GM21825 (cell line): ENCODE data around the gene ARAP1.

Experiments
- ATAC-seq: cut with Tn5 transposase; IDR thresholded peaks from one replicate; pipeline ENCODE4 v1.9.1; 2021; ENCODE audit warnings: mild to moderate bottlenecking, moderate library complexity; ENCODE audit not compliant: unreplicated experiment

ARAP1 gene

DNA sequence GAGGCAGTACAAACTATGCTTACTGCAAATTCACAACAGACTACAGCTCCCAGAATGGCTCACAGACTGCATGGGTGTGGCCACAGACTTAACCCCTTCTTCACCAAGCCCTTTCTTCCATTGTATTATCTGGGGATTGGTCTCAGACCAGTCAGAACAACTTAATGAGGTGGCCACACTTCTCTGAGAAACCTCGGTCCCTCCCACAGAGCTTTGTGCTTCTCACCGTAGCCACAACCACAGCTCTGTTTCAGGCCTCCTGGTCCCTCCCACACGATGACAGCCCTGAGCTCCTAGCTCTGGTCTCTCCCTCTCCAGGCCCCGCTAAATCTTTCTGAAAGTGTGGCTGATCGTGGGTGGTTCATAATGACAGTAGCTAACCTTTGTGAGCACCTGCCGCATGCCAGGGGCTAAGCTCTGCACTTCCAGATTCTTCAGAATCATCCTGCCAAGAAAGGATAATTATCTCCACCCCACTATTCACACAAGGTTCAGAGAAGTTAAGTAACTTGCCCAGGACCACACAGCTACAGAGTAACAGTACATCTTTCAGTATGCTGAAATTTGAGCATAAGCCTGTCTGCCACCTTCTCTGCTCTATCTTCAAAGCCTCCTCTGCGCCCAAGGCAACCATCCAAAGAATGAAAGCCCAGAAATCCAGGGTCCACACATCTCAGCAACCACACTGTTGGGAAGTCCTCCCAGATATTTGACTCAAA is 83.4 kb downstream of the ARAP1 start:
- ATAC-seq: peak; percentile 79

DNA sequence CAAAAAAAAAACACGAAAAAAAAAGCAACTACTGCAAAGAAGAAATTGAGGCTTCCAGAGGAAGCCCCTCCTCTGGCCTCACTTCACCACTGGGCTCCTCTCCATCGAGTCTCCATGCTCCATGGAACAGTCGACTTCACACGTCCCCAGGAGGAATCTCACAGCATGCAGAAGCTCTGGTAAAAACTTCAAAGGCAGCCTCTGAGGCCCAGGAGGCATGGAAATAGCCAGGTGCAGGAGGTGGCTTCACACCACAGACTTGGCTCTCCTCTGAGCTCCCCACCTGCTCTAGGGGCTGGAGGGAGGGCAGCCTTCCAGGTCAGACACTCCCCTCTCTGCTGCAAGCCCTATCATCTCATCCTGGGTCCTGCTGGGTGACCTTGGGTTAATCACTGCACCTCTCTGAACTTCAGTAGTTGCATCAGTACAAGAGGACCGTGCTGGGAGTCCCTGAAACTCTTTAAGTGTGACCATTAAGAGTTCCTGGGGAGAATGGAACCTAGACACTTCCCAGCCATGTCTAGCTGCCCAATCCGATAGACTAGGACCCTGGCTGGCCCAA is 86.2 kb downstream of the ARAP1 start:
- no peak for ATAC-seq

DNA sequence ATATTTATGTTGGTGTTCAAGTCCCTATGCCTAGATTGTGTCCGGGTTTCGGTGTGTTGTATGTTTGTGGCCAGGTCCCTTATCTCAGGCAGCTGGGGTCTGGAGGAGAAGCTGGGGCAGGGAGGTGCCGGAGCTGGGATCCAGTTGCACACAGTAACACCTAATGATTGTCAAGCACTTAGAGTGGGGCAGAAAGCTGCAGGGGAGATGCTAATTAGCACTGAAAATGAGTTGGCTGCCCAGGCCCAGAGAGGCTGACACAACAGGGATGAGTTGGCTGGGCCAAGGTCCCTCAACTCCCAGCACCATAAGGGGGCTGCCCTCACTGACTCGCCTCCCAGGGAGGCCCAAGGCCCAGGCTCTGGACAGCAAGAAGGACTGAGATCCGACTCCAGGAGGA is 90.2 kb downstream of the ARAP1 start:
- no peak for ATAC-seq

DNA sequence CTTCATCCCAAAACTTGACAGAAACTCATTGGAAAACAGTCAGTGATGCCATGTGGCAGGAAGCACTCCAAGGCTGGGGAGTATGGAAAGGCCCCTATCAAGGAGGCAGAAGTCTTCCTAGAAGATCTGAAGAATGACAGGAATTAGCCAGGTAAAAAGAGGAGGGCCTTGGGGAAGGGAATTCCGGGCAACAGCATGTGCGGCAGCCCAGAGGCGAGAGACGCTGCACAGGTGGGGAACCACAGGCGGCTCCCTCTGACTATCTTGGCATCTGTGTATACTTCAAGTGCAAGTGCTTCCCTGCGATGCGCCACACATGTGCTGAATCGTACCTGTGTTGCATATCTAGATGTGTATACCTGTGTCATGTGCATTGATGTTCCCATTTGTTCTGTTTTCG is 90.7 kb downstream of the ARAP1 start:
- ATAC-seq: no peak

DNA sequence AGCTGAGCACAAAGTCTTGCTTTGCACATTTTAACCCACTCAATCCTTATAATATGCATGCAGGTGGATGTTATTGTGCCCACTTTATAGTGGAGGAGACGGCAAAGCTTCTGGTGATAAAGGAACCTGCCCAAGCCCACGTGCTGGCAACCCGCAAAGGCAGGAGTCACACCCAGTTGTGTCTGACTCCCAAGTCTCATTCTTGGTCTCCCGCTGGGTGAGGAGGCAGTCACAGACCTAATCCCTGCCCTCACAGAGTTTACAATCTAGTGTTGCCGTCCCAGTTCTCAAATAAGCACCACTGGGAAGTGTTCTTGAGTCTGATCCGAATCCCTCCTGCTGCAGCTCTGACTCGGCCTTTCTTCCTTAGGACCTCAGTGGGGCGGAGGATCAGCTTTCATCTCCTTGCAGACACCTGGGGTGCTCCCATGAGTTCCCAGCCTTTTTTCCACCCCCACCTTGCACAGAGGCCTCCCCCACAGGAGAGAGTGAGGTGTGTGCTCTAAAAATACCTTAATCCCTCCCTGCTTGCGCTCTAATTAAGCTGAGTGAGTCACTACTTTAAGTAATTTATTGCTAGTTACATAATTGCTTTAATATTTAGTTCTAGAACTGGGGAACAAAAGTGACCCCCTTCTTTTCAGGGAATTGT is 93.1 kb downstream of the ARAP1 start:
- ATAC-seq: no peak

DNA sequence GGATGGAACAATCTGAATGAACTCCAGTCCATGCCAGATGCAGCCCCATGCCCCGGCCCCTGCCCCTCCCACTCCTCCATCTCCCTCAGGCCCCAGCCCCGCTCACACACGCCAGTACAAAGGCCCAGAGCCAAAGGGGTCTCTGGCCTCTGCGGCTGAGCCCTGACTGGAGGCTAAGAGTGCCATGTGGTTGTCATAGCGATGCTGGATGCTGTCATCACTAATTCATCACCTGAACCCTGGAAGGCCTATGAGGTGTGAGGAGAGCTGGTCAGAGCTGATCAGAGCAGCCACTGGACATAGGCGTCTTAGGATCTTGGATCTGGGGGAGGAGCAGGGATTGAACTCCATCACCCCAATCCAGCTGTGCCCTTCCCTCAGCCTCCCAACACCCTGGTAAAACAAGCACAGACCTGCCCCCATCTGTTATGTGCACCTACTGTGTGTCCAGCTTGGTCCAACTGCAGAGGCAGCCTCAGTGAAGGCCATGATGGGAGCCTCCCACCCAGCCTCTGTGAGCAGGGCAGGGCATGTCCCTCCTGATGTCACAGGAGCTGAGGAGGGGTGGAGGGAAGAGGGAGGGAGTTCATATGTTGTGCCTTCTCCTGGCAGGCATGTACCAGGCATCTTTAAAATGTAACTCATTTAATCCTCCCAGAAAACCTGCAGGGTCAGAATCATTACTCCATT is 94.7 kb downstream of the ARAP1 start:
- no peak for ATAC-seq

DNA sequence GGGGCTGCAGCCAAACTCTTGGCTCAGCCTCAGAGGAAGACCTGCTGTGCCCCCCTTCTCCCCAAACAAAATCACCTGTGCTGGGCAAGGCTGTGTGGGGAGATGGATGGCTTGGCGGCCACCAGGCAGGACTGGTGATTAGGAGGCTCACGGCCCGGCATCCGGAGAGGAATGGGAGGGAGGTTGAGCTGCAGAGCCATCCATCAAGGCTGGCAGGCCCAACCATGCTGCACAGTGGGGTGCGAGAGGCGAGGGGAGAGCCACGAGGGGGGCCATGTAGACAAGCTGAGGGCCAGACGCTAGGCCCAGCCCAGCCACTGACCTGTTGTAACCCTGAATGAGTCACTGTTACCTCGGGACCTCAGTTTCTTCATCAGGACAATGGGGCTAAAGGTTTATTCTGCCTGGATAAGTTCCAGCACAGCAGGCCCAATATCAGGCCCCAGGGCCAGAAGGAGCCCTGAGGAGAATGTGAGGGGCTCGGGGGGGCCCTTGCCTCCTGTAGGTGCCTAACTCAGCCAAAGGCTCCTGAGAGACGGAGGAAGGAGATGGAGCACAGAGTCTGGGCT is 96.2 kb downstream of the ARAP1 start:
- ATAC-seq: no peak

DNA sequence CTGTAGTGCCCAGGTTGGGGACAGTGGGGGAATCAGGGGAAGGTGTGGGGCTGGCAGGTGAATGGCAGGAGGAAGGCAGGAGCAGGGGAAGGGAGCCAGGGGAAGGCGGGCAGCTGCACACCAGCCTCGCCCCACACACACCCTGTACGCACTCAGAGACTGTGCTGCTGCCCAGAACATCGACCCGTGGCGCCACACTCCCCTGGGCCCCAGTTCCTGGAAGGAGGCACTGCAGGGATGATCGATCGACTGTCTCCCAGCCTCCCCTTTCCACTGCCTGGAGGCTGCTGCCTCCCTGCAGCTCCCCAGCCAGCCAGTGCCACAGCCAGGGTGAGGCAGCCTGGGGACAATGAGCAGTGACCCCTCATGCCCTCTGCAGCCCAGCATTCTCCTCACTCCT is 97.2 kb downstream of the ARAP1 start:
- ATAC-seq: no peak

DNA sequence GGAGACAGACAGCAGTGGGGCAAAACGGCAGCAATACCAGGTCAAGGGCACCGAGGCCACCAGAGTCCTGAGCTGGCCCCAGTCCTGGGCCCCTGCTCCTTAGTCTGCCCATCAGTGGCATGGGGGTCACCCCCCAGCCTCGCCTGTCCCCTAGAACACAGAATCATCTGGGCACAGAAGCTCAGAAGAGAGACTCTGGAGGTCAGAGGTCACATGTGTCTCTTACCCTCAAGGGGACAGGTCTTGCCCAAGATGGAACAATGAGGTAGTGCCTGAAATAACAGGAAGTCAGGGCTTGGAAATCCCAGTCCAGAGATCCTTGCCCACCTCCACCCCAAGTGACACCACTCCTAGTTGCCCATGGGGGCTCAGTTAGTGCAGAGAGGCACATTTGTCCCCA is 98.6 kb downstream of the ARAP1 start:
- ATAC-seq: no peak

DNA sequence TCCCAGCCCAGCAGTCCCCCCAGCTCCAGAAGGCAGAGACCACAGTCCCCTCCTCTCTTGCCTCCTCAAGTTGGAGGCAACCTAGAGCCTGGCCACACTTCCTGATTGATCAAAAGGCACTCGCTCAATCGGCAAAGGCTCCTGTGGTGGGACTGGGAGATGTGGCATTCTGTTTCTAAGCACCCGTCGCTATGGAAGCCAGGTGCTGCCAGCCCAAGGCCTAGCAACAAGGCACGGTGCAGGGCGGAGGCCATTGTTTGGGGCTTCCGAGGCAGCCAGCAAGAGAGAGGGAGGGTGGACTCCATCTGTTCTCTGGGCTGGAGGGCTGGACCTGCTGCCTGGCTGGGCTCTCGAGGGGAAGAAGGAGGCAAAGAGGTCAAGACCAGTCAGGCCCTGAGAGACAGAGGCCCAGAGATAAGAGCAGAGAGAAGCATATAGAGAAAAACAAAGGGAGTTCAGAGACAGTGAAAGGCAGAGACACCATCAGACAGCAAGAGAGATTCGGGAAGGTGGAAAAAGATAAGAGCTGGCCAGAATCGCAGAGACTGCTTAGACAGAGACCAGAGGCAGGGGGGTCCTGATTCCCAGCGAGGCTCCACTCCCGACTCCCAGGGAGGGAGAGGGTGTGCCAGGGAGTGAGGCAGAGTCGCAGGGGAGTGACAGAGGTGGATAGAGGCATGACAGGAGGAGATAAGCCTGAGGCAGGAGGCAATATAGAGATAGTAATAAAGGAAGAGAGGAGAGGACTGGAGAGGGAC is 99.2 kb downstream of the ARAP1 start:
- no peak for ATAC-seq

DNA sequence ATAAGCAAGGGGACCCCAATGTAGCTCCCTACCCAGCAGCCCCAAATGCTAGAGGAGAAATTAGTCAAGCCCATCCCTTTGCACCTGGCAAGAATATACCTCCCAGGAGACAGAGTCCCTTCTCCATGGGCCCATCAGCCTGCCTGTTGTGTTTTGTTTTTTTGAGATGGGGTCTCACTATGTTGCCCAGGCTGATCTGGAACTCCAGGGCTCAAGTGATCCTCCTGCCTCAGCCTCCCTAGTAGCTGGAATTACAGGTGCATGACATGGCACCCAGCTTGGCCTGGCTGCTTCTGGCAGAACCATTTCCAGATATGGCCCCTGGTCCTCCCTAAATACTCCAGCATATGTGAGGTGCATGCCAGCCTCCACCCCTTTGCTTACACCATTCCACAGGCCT is 100.1 kb downstream of the ARAP1 start:
- no peak for ATAC-seq

DNA sequence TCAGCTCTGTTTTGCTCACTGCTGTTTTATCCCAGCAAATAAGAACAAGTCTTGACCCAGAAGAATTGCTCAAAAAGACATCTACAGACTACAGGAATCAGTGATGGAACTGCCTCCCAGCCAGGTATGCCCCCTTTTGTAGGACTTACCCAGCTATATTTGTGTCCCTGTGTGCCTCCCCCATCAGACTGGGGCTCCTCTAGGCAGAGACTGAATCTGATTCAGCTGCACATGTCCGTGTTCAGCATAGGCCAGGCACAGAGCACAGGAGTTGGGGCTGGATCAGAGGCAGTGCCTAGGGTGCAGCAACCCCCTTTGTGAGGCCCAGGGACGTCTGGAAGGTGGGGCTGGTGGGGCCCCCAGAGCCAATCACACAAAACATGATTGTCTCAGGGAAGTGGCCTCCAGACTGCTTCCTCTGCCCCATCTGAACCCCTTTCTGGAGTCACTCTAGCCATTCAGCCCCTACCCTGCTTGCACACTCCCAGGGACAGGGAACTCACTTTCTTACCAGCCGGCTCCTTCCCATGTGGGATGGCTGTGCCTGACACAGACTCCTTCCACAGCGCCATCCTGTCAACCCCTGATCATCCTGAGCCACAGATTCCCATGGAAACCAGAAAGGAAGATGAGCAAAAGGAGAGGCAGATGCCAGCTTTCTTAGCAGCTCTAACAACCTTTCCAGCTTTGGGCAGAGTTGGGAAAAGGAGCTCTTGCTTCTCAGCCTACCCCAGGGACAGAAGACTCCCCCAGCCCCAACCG is 102.8 kb downstream of the ARAP1 start:
- no peak for ATAC-seq

DNA sequence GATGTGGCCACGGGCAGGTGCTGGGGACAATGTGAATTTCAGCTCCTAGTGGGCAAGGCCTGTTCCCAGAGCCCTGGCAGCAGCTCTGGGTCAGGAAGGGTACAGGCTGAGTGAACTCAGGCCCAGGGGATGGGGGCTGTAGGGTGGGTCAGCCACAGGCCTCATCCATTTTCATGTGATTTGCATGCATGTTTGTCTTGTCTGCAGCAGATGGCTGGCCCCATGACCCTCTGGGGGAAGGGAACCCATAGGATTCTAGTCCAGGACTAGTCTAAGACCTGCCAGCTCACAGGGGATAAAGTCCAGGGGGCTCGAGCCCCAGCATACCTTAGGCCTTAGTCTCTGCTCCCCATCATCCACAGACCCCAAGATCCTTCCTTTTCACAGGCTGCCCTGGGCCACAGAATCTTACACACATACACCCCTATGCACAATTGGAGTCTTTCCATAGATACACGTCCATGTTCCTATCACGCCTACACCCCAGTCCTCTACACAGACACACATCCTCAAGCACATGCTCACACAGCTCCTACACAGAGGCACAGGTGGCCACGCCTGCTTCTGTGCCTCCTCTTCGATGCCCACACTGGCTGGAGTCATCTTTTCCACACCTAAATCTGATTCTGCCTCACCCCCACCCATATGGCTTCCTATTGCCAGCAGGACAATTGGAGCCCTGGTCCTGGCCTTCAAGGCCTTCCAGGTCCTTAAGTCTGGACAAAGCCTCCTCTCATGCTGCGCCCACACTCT is 103.6 kb downstream of the ARAP1 start:
- ATAC-seq: no peak

DNA sequence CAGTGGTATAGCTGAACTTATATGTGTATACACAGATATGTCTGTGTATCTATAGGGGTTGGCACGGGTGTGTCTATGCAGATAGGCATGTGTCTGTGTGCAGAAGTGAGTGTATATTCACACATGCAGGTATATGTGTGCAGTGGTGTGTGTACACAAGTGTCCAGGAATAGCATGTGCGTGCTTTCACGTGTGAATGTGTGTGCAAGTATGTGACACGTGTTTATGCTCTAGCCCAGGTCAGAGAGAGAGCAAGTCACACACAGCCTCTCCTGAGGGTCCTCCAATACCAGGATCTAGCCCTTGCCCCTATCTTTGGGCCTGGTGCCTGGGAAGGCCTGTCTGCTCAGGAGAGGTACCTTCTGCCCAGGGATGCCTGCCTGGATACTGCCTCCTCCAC is 104.3 kb downstream of the ARAP1 start:
- ATAC-seq: no peak

DNA sequence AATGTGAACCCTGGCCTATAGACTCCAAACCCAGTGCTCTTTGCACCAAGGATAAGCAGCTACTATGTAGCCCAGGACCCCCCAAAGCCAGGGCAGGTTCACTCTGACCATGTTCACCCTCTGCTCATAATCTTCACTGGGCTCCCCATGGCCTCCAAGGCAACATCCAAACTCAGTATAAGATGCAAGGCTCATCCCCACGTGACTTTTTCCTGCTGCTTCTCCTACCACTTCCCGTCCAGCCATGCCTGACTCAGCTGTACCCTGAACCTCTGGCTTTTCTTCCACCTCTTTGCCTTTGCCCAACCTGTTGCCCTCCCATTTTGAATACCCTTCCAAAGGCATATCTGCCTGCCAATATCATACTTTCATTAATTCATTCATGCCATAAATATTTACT is 105.7 kb downstream of the ARAP1 start:
- no peak for ATAC-seq

DNA sequence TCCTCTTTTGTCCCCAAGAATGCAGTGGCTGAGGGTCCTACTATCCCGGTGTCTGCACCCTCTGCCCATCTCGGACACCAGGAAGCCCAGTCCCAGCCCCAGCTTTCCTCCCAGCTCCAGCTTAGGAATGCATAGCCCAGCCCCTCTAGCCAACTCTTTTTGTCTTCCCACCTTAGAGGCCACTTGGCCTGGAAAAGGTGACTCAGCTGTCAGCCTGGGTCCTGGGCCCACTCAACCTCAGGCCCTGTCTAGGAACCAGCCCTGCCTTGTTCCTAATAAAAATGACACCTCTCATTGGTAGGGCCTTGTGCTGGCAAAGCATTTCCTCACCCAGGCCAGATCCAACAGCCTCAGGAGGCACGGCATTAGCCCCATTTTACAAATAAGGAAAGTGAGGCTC is 106.2 kb downstream of the ARAP1 start:
- no peak for ATAC-seq

DNA sequence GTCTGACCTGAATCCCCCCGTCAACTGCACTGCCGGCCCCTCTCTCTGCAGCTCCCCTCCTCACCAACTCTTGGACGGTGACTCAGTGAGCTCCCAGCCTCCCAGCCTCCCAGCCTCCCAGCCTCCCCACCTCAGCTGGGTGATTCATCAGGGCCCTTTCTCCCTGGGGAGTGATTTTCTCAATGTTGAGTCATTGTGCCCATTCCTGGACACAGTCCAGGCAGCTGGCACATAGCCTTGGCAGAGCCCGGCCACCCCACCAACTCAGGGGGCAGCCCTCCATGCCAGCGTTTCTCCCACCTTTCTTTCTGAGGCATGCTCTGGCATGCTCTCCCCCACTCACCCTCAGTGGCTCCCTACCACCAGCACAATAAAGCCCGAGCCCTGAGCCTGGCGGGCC is 108.7 kb downstream of the ARAP1 start:
- no peak for ATAC-seq

DNA sequence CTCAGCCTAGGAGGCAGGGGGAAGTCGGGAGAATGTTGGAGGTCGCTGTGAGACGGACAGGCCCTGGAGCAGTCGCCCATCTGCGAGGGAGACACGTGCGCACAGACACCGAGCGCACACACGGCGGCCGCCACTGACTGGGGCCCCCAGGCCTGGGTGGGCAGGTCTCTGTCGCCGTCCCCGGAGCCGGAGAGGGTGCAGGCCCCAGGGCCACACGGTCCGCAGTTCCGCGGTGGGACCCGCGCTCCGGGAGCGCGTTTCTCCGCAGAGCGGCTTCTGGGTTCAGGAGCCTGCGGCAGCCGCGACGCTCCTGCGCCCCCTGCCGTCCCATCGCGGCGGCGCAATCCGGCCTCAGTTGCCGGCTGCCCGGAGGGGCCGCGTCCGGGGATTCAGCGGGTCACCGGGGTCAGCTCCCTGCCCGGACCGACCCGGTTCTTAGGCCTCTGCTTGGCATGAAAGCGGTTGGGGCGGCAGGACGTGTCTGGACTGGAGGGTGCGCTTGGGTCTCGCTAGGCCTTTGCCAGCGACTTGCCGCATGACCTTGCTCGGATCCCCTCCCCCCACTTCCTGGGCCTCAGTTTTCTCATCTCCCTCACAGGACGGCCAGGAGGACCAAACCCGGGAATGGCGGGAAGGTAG is 109.2 kb downstream of the ARAP1 start:
- no peak for ATAC-seq
